Chondrocyte (in vitro differentiated cells): ENCODE measurements around the gene PHF10. TPM values are rescaled to one million over a fixed set of nuclear protein-coding genes. Genes with fewer than 3 reads are reported as not detected.
A peak's percentile ranks its signal among the peaks of the same experiment; 100 is the strongest.

Experiments
- DNase-seq: peaks from one replicate; pipeline ENCODE4 v3.0.0; 2021; ENCODE audit warnings: mixed read lengths, low spot score
- H3K27ac Mint-ChIP-seq: one replicate; pipeline ENCODE4 v1.8.0; 2021; ENCODE audit warnings: mild to moderate bottlenecking, moderate library complexity, mixed read lengths; ENCODE audit not compliant: unreplicated experiment
- H3K27me3 Mint-ChIP-seq: 2 replicates; pipeline ENCODE4 v1.8.0; 2021; ENCODE audit warnings: low read depth, mixed read lengths
- H3K36me3 Mint-ChIP-seq: 2 replicates; pipeline ENCODE4 v1.8.0; 2021; ENCODE audit warnings: low read depth, mixed read lengths
- H3K4me1 Mint-ChIP-seq: 2 replicates; pipeline ENCODE4 v1.8.0; 2021; ENCODE audit warnings: low read depth, mild to moderate bottlenecking, mixed read lengths
- H3K4me3 Mint-ChIP-seq: one replicate; pipeline ENCODE4 v1.8.0; 2021; ENCODE audit warnings: mild to moderate bottlenecking, moderate library complexity, mixed read lengths; ENCODE audit not compliant: unreplicated experiment
- H3K9me3 Mint-ChIP-seq: 2 replicates; pipeline ENCODE4 v1.8.0; 2021; ENCODE audit warnings: low read depth, mixed read lengths
- total RNA-seq: library from RNA; stranded (reverse); gene quantifications from 3 replicates; pipeline ENCODE4 v1.2.1, GENCODE V29; 2021
- TF ChIP-seq, protein P1 (sequence below): fragments of 200-600 bp; sonication (generic); IDR thresholded peaks from 2 replicates; pipeline ENCODE4 v1.5.0; 2021; ENCODE audit warnings: antibody characterized with exemption, mild to moderate bottlenecking, moderate library complexity

The PHF10 gene
- total RNA-seq, 1 donor from 2014 or later: 53.2 TPM

- Mint-ChIP-seq H3K36me3 (peaks cover 48% of the 10 kb centered on the region), H3K4me3 (no peak overlapping the region), H3K9me3 (no peaks in the 10 kb centered on the region), H3K4me1 (peaks cover 7% of the 10 kb centered on the region), H3K27me3 (no peaks in the 10 kb centered on the region), H3K27ac (no peak overlapping the region)
- TF ChIP-seq, protein P1, sequence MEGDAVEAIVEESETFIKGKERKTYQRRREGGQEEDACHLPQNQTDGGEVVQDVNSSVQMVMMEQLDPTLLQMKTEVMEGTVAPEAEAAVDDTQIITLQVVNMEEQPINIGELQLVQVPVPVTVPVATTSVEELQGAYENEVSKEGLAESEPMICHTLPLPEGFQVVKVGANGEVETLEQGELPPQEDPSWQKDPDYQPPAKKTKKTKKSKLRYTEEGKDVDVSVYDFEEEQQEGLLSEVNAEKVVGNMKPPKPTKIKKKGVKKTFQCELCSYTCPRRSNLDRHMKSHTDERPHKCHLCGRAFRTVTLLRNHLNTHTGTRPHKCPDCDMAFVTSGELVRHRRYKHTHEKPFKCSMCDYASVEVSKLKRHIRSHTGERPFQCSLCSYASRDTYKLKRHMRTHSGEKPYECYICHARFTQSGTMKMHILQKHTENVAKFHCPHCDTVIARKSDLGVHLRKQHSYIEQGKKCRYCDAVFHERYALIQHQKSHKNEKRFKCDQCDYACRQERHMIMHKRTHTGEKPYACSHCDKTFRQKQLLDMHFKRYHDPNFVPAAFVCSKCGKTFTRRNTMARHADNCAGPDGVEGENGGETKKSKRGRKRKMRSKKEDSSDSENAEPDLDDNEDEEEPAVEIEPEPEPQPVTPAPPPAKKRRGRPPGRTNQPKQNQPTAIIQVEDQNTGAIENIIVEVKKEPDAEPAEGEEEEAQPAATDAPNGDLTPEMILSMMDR: no peak
- DNase-seq: no peak
Measured at GRCh38 chr6:169763308-169763707, 39.0 kb upstream of the PHF10 start.

GRCh38 chr6:169755162-169755561, 30.9 kb upstream of the PHF10 start:
- Mint-ChIP-seq H3K4me3 (no peak overlapping the region), H3K36me3 (peaks cover 27% of the 10 kb centered on the region), H3K4me1 (peaks cover 25% of the 10 kb centered on the region), H3K27me3 (no peaks in the 10 kb centered on the region), H3K27ac (no peak overlapping the region), H3K9me3 (no peaks in the 10 kb centered on the region)
- DNase-seq: no peak
- TF ChIP-seq, protein P1: no peak

- Mint-ChIP-seq H3K4me3 (peak overlapping the region; percentile 87), H3K27ac (peak overlapping the region; percentile 93), H3K27me3 (no peaks in the 10 kb centered on the region), H3K9me3 (peaks cover 3% of the 10 kb centered on the region), H3K4me1 (peaks cover 29% of the 10 kb centered on the region), H3K36me3 (peaks cover 8% of the 10 kb centered on the region)
- TF ChIP-seq, protein P1: no peak
- no peak for DNase-seq
Measured at GRCh38 chr6:169752074-169752623, 27.8 kb upstream of the PHF10 start.

DNA sequence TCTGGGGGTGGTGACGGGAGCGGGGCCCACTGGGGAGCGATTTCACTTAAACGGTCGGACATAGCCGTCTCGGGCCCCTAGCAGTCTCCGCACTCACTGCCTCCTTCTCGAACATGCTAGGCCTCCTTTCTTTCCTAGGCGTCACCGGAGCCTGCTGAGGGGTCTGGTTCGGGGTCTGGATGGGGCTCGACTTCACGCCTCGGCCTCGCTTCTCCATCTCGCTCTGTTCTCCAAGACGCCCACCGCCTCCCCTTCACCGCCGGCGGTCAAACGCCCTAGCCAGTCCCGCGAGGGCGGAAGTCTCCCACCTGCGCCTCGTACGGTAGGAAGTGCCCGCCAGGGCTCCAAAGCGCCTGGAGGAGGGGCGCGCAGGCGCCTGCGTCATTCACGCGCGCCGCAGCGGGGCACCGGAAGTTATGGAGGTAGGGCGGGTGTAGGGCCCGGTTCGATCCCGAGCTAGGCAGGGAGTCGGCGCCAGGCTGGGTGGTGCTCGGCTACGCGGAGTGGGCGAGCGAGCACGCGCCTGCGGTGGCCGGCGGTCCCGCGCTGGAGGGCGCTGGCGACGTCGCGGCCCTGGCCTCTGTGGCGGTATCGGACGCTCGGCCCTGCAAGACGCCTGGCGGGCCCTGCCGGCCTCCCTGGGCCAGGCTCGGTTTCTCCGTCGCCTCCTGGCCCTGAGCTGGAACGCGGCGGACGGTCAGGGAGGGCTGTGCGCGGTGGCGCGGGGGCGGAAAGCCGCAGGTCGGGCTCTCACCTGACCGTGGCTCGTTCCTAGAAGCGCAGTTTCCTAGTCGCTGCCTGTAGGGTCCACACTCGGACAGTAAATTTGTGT, 27.2 kb upstream of the PHF10 start, which contains the start of the genes DYNLT2 and ERMARD:
Gene DYNLT2 (minus strand): TSS at position 331 of the 832 bp plus-strand sequence. CDS start 114 bp downstream, at position 217.
Gene ERMARD (plus strand): TSS at position 381 of the 832 bp plus-strand sequence. CDS start 36 bp downstream, at position 417.
- Mint-ChIP-seq H3K4me3 (peak within 1 kb of the TSS; percentile 100), H3K9me3 (peaks cover 7% of the 10 kb centered on the region), H3K36me3 (peaks cover 6% of the 10 kb centered on the region), H3K27me3 (no peaks in the 10 kb centered on the region), H3K4me1 (peaks cover 29% of the 10 kb centered on the region), H3K27ac (peak within 1 kb of the TSS; percentile 100)
- TF ChIP-seq, protein P1: peak; percentile 62
- peak; percentile 97 for DNase-seq

DNA sequence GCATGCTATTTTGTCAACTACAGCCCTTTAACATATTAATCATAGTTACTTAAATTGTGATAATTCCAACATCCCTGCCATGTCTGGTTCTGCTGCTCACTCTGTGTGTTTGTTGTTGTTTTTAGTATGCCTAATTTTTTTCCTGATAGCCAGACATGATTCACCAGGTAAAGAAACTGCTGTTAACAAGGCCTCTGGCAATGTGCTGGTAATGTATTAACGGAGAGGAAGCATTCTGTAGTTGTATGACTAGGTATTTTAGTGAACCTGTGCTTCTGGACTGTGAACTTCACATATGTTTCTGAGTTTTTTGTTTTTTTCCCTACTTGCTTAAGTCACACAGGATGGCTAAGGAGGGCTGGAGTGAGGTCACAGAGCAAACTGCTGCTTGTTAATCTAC, 22.3 kb upstream of the PHF10 start:
- H3K4me3 Mint-ChIP-seq: no peak overlapping the region
- H3K4me1 Mint-ChIP-seq: peaks cover 15% of the 10 kb centered on the region
- H3K27me3 Mint-ChIP-seq: no peaks in the 10 kb centered on the region
- no peak for DNase-seq
- H3K27ac Mint-ChIP-seq: no peak overlapping the region
- TF ChIP-seq, protein P1: no peak
- peaks cover 21% of the 10 kb centered on the region for H3K9me3 Mint-ChIP-seq
- H3K36me3 Mint-ChIP-seq: peaks cover 6% of the 10 kb centered on the region
